Embryonic facial prominence (tissue), 1 donor: ENCODE results near the gene EPG5.
A peak's percentile ranks its signal among the peaks of the same experiment; 100 is the strongest.
"Not testable (repeated sequence)": the region's sequence is repeated elsewhere in the genome, so short reads cannot be mapped to it uniquely, and the experiment has no call there.

Experiments
- DNase-seq: peaks from one replicate; pipeline ENCODE4 v3.0.0-alpha.2; 2016; ENCODE audit errors: extremely low spot score

EPG5 gene

GRCh38 chr18:45967007-45967706 lies at the start of gene EPG5:
EPG5 (minus strand) TSS chr18:45967329; CDS start chr18:45967239, 90 bp downstream.
- peak; percentile 88 for DNase-seq

- no peak for DNase-seq
Observed at GRCh38 chr18:46013484-46014189, 46.5 kb upstream of the EPG5 start.

- DNase-seq: no peak
Observed at GRCh38 chr18:46010676-46011075, 43.5 kb upstream of the EPG5 start.

- DNase-seq: no peak
Observed at GRCh38 chr18:46010050-46010449, 42.9 kb upstream of the EPG5 start.

GRCh38 chr18:46009125-46009840 lies 42.2 kb upstream of the EPG5 start:
- DNase-seq: no peak

- DNase-seq: no peak
Observed at GRCh38 chr18:46008531-46008930, 41.4 kb upstream of the EPG5 start.

- DNase-seq: no peak
Observed at GRCh38 chr18:46007165-46007564, 40.0 kb upstream of the EPG5 start.

GRCh38 chr18:46002934-46003333 lies 35.8 kb upstream of the EPG5 start:
- DNase-seq: no peak

GRCh38 chr18:46001892-46002291 lies 34.8 kb upstream of the EPG5 start:
- DNase-seq: no peak

GRCh38 chr18:46001074-46001473 lies 33.9 kb upstream of the EPG5 start:
- DNase-seq: no peak

GRCh38 chr18:45999536-45999935 lies 32.4 kb upstream of the EPG5 start:
- DNase-seq: no peak

- DNase-seq: no peak
Observed at GRCh38 chr18:45998244-45998643, 31.1 kb upstream of the EPG5 start.

GRCh38 chr18:45997700-45998151 lies 30.6 kb upstream of the EPG5 start:
- no peak for DNase-seq

GRCh38 chr18:45995461-45995860 lies 28.3 kb upstream of the EPG5 start:
- no peak for DNase-seq

GRCh38 chr18:45993438-45993837 lies 26.3 kb upstream of the EPG5 start:
- no peak for DNase-seq

- not testable (repeated sequence) for DNase-seq
Observed at GRCh38 chr18:45992527-45992926, 25.4 kb upstream of the EPG5 start.

- no peak for DNase-seq
Observed at GRCh38 chr18:45991788-45992187, 24.7 kb upstream of the EPG5 start.

GRCh38 chr18:45984546-45985235 lies 17.6 kb upstream of the EPG5 start:
- no peak for DNase-seq

GRCh38 chr18:45981821-45982220 lies 14.7 kb upstream of the EPG5 start:
- DNase-seq: no peak

GRCh38 chr18:45980229-45980628 lies 13.1 kb upstream of the EPG5 start:
- DNase-seq: no peak

GRCh38 chr18:45978084-45978483 lies 11.0 kb upstream of the EPG5 start:
- no peak for DNase-seq

GRCh38 chr18:45976974-45977373 lies 9.8 kb upstream of the EPG5 start:
- no peak for DNase-seq
